GM10266 (cell line): ENCODE data around the gene PLIN1.

ENCODE experiments used
- DNase-seq: peaks from one replicate; pipeline ENCODE4 v3.0.0; 2012; ENCODE audit errors: extremely low spot score
- CTCF ChIP-seq: IDR thresholded peaks from 2 replicates; pipeline ENCODE4 v1.5.1; 2012; ENCODE audit warnings: mild to moderate bottlenecking, low read depth; ENCODE audit not compliant: control insufficient read depth, insufficient read depth; ENCODE audit errors: missing control alignments

PLIN1 gene

DNA sequence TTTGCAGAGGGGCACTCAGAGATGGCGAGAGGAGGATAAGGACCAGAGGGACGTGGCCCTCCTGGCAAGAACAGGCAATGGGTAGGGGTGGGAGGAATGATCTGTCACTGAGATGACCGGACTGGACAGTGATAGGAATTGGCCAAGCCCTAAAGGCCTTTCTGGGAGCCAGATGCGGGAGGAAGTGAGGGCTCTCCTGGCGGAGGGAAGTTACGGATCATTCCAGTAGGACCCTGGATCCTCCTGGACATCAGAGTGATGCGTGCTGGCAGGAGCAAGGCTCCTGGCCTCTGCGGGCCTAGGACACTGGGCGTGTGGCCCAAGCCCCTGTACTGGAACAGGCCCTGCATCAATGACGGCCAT lies 47.3 kb downstream of the PLIN1 start:
- DNase-seq = peak; percentile 9
- no peak for TF ChIP-seq CTCF

GRCh38 chr15:89630974-89631901 lies 47.9 kb downstream of the PLIN1 start:
- no peak for TF ChIP-seq CTCF
- peak; percentile 15 for DNase-seq

GRCh38 chr15:89630260-89630659 lies 48.9 kb downstream of the PLIN1 start:
- DNase-seq = no peak
- no peak for TF ChIP-seq CTCF

GRCh38 chr15:89629829-89630228 lies 49.3 kb downstream of the PLIN1 start:
- no peak for TF ChIP-seq CTCF

DNA sequence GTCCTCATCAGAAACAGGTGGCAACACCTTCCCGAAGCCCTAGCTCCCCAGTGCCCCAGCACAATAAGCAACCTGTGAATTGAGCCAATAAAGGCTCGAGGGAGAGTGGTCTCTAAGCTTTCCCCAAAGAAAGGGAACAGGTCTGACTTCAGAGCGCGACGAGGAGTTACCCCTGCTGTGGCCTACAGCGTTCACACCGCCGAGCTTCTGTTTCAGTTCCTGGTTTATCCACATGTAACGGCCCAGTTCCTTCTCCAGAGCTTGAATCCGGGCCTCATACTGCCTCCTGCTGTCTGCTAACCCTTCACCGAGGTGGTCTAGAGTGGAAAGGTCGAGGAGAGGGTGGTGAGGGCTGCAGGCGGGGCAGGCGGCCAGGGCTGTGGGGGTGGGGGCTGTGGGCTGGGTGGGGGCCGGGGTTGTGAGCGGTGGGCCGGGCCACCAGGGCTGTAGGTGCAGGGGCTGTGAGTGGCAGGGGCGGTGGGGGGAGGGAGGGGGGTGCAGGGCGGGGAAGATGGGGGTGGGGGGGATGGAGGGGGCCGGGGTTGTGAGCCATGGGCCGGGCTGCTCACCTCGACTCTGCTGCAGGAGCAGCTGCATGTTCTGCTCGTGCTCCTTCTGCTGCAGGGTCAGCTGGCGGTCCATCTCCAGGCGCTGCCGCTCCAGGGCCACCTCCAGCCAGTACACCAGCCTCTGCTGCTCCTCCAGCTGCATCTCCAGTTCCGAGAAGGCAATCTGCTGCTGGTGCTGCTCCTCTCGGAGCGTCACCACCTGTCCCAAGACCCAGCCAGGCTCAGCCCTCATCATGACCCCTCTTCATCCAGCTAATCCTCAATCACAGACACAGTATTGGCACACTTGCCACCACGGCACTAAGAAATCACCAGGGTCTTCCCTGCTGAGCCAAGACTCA lies 50.1 kb downstream of the PLIN1 start:
- no peak for TF ChIP-seq CTCF
- DNase-seq = peak; percentile 21

More at GRCh38 chr15:89629829-89630228, 49.3 kb downstream of the PLIN1 start:
- no peak for DNase-seq

GRCh38 chr15:89628301-89628700 lies 50.9 kb downstream of the PLIN1 start:
- DNase-seq = no peak
- TF ChIP-seq CTCF = no peak
